ENCODE measurements around the gene NKAIN2. TPM values are rescaled to one million over a fixed set of nuclear protein-coding genes. Genes with fewer than 3 reads are reported as not detected.

The NKAIN2 gene
- total RNA-seq, 1 donor = under 0.01 TPM

DNA sequence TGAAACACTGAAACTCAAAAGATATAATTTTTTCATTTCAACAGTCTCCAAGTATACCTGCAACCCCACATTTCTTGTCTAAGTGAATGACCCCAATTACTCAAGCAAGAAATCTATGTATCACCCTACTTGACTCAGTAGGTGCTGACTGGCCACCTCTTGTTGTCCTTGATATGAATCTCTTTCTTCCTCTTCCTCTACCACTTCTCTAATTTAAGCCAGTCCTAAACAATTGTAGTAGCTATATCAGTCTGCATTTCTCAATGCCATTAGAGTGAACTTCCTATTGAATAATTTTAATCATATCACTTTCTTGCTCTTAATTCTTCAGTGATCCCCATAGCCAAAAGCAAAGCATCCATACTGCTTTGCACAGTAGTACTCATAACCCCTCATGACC lies 93.2 kb downstream of the NKAIN2 start:
- TF ChIP-seq, protein P1, sequence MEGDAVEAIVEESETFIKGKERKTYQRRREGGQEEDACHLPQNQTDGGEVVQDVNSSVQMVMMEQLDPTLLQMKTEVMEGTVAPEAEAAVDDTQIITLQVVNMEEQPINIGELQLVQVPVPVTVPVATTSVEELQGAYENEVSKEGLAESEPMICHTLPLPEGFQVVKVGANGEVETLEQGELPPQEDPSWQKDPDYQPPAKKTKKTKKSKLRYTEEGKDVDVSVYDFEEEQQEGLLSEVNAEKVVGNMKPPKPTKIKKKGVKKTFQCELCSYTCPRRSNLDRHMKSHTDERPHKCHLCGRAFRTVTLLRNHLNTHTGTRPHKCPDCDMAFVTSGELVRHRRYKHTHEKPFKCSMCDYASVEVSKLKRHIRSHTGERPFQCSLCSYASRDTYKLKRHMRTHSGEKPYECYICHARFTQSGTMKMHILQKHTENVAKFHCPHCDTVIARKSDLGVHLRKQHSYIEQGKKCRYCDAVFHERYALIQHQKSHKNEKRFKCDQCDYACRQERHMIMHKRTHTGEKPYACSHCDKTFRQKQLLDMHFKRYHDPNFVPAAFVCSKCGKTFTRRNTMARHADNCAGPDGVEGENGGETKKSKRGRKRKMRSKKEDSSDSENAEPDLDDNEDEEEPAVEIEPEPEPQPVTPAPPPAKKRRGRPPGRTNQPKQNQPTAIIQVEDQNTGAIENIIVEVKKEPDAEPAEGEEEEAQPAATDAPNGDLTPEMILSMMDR (IDR thresholded peaks at IDR 0.05; ENCODE audit: insufficient read depth, low read length) = no peak
- no peak overlapping the region for H3K4me3 ChIP-seq (ENCODE audit: low read depth, low read length)
- no peak for DNase-seq (ENCODE audit: low read depth)

DNA sequence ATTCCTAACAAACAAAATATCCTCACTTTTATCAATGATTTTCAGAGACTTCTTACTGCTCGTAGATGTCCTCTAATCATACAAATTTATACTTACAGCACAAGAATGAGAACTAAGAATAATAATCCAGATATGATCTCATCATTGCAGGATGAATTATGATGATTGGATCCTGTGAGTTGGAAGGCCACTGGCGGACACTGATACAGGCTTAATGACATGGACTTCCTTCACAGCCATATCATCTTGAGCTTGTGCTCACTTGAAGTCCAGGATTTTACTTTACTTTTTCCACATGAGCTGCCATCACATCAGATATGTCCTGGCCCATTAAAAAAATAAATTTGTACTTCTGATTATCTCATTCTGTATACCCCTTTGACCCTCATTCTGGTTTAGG lies 94.3 kb downstream of the NKAIN2 start:
- DNase-seq (ENCODE audit: low read depth) = no peak
- TF ChIP-seq, protein P1 (IDR thresholded peaks at IDR 0.05; ENCODE audit: insufficient read depth, low read length) = no peak
- H3K4me3 ChIP-seq (ENCODE audit: low read depth, low read length) = no peak overlapping the region

DNA sequence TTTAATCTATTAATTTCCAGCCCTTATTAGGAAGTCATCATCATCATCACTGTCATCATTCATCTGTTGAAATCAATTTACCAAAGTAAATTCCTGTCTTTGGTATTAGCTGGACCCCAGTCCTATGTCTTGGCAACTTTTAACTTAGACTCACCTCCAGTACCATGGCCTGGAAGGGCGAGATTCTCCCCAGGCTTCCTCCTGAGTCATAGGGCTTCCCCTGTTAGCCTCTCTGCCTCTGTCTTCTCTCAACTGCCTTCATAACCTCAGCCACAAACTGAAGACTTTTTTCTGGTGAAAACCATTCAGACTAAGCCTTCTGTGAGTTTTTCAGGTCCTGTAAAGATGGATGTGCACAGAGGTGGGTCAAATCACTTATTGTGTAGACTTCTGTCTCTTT lies 95.0 kb downstream of the NKAIN2 start:
- H3K4me3 ChIP-seq (ENCODE audit: low read depth, low read length) = no peak overlapping the region
- TF ChIP-seq, protein P1 (IDR thresholded peaks at IDR 0.05; ENCODE audit: insufficient read depth, low read length) = no peak
- no peak for DNase-seq (ENCODE audit: low read depth)

GRCh38 chr6:123899745-123900144 lies 96.1 kb downstream of the NKAIN2 start:
- no peak overlapping the region for H3K4me3 ChIP-seq (ENCODE audit: low read depth, low read length)
- TF ChIP-seq, protein P1 (IDR thresholded peaks at IDR 0.05; ENCODE audit: insufficient read depth, low read length) = no peak
- no peak for DNase-seq (ENCODE audit: low read depth)

DNA sequence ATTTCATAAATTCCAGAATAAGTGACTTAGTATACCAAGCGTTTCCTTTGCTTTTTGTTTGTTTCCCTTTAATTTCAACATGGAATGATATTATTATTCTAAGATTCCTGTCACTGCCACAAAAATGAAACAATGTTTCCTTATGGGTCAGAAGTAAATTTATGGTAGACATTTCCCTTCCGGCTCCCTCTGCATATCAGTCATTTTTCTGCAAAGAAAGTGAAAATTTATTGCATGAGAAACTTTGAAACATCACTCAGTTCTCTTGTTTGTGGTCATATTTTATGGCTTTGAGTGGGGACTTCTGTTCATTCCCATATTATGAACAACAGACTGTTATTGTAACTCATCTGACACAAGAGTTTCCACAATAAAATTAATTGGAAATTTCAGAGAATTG lies 97.8 kb downstream of the NKAIN2 start:
- DNase-seq (ENCODE audit: low read depth) = no peak
- TF ChIP-seq, protein P1 (IDR thresholded peaks at IDR 0.05; ENCODE audit: insufficient read depth, low read length) = no peak
- H3K4me3 ChIP-seq (ENCODE audit: low read depth, low read length) = no peak overlapping the region

- no peak for DNase-seq (ENCODE audit: low read depth)
- TF ChIP-seq, protein P1 (IDR thresholded peaks at IDR 0.05; ENCODE audit: insufficient read depth, low read length) = no peak
Measured at GRCh38 chr6:123902738-123903313, 99.2 kb downstream of the NKAIN2 start.

DNA sequence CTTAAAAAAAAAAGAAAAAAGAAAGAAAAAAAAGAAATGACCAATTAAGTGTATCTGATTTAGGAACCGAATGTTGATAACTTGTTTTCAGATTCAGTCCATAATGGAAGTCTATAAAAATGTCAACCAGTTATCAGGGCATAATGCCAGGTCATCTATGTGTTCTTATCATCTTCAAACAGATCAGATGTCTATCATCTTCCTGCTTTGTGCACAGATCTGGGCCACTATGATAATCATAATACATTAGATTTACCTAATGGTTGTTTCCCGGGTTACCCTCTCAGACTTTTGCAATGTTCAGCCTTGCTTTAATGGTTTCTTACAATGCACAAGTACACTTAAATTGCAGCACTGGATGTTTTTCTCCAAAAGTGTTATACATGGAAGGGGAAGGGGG lies 100.6 kb downstream of the NKAIN2 start:
- TF ChIP-seq, protein P1 (IDR thresholded peaks at IDR 0.05; ENCODE audit: insufficient read depth, low read length) = no peak
- DNase-seq (ENCODE audit: low read depth) = no peak
- H3K4me3 ChIP-seq (ENCODE audit: low read depth, low read length) = no peak overlapping the region

More at GRCh38 chr6:123902738-123903313, 99.2 kb downstream of the NKAIN2 start:
- H3K4me3 ChIP-seq (ENCODE audit: low read depth, low read length) = no peak overlapping the region

Data from fibroblast of the aortic adventitia (primary cell).